MM.1S (cell line): ENCODE measurements around the gene NSMF.
A peak's percentile ranks its signal among the peaks of the same experiment; 100 is the strongest.

ENCODE experiments used
- DNase-seq: peaks from one replicate; pipeline ENCODE4 v3.0.0-alpha.2; 2015
- H2AFZ ChIP-seq: fragments of 300-600 bp; sonication (generic); 2 replicates; pipeline ENCODE4 v1.6.0; 2016; ENCODE audit warnings: antibody characterized with exemption, low read length
- H3F3A ChIP-seq: fragments of 300-600 bp; sonication (generic); 2 replicates; pipeline ENCODE4 v1.6.1; 2016; ENCODE audit warnings: mild to moderate bottlenecking, antibody characterized with exemption, low read length, moderate library complexity, mixed read lengths; ENCODE audit not compliant: insufficient read depth
- H3K27ac ChIP-seq: fragments of 300-600 bp; sonication (generic); 2 replicates; pipeline ENCODE4 v1.5.1; 2016; ENCODE audit warnings: mild to moderate bottlenecking, low read length
- H3K27me3 ChIP-seq: fragments of 300-600 bp; sonication (generic); replicated peaks from 2 replicates; pipeline ENCODE4 v1.6.0; 2016; ENCODE audit warnings: low read length; ENCODE audit not compliant: insufficient read depth
- H3K36me3 ChIP-seq: fragments of 300-600 bp; sonication (generic); replicated peaks from 2 replicates; pipeline ENCODE4 v1.6.1; 2016; ENCODE audit warnings: mild to moderate bottlenecking, low read length, mixed read lengths; ENCODE audit not compliant: insufficient read depth
- H3K4me1 ChIP-seq: fragments of 300-600 bp; sonication (generic); 2 replicates; pipeline ENCODE4 v1.6.1; 2016; ENCODE audit warnings: low read length, mixed read lengths
- H3K4me2 ChIP-seq: fragments of 300-600 bp; sonication (generic); 2 replicates; pipeline ENCODE4 v1.6.0; 2016; ENCODE audit warnings: low read depth, low read length
- H3K4me3 ChIP-seq: fragments of 300-600 bp; sonication (generic); 2 replicates; pipeline ENCODE4 v1.5.1; 2016; ENCODE audit warnings: low read length, mixed read lengths
- H3K79me2 ChIP-seq: fragments of 300-600 bp; sonication (generic); 2 replicates; pipeline ENCODE4 v1.6.1; 2016; ENCODE audit warnings: mixed run types, low read length, mixed read lengths
- H3K9ac ChIP-seq: fragments of 300-600 bp; sonication (generic); 2 replicates; pipeline ENCODE4 v1.6.1; 2016; ENCODE audit warnings: low read length, mixed read lengths
- H3K9me2 ChIP-seq: fragments of 300-600 bp; sonication (generic); replicated peaks from 2 replicates; pipeline ENCODE4 v1.6.1; 2016; ENCODE audit warnings: mild to moderate bottlenecking, low read length, mixed read lengths; ENCODE audit not compliant: insufficient read depth
- H3K9me3 ChIP-seq: fragments of 300-600 bp; sonication (generic); replicated peaks from 2 replicates; pipeline ENCODE4 v1.6.1; 2016; ENCODE audit warnings: mild to moderate bottlenecking, low read length, mixed read lengths; ENCODE audit not compliant: insufficient read depth
- H4K20me1 ChIP-seq: fragments of 300-600 bp; sonication (generic); 2 replicates; pipeline ENCODE4 v1.6.1; 2016; ENCODE audit warnings: mild to moderate bottlenecking, low read length, moderate library complexity, mixed read lengths; ENCODE audit not compliant: insufficient read depth
- EZH2 ChIP-seq: fragments of 300-600 bp; sonication (generic); optimal IDR thresholded peaks from 2 replicates; pipeline ENCODE3; 2017; ENCODE audit warnings: low read depth, mild to moderate bottlenecking, antibody characterized with exemption, low read length, mixed read lengths
- EZH2phosphoT487 ChIP-seq: fragments of 300-600 bp; sonication (generic); IDR thresholded peaks from 2 replicates; pipeline ENCODE4 v1.6.1; 2018; ENCODE audit warnings: antibody characterized with exemption, low read length
- TF ChIP-seq, protein P1 (sequence below): fragments of 300-600 bp; sonication (generic); IDR thresholded peaks from 2 replicates; pipeline ENCODE4 v1.5.1; 2016; ENCODE audit warnings: antibody characterized with exemption, low read length, mixed read lengths

The NSMF gene

DNA sequence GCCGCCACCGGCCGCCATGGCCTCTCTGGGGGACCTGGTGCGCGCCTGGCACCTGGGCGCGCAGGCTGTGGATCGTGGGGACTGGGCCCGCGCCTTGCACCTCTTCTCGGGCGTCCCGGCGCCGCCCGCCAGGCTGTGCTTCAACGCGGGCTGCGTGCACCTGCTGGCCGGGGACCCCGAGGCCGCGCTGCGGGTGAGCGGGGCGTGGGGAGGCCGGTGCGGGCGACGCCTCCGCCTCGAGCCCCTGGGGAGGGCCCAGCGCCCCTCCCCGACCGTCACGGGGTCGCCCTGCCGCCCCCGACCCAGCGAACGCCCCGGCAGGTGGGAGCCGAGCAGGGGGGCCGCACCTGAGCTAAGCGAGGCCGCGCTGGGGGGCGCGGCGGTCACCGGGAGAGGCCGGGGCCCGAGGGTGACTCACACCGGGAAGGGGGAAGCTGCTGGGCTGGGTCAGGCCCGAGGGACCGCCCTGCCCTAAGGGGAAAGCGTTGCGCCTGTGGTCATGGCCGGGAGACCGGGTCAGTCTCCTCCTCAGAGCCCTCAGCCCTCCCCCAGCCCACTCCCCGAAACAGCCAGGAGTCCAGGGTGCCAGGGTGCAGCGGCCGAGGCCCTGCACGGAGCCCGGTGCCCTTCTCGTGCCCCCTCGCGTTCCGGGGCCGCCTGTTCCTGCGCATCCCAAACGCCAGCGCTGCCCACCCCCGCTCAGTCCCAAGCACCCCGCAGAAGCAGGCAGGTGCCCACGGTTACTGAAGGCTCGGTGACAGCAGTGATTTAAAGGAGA lies 35.4 kb downstream of the NSMF start:
- TF ChIP-seq, protein P1, sequence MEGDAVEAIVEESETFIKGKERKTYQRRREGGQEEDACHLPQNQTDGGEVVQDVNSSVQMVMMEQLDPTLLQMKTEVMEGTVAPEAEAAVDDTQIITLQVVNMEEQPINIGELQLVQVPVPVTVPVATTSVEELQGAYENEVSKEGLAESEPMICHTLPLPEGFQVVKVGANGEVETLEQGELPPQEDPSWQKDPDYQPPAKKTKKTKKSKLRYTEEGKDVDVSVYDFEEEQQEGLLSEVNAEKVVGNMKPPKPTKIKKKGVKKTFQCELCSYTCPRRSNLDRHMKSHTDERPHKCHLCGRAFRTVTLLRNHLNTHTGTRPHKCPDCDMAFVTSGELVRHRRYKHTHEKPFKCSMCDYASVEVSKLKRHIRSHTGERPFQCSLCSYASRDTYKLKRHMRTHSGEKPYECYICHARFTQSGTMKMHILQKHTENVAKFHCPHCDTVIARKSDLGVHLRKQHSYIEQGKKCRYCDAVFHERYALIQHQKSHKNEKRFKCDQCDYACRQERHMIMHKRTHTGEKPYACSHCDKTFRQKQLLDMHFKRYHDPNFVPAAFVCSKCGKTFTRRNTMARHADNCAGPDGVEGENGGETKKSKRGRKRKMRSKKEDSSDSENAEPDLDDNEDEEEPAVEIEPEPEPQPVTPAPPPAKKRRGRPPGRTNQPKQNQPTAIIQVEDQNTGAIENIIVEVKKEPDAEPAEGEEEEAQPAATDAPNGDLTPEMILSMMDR: no peak
- TF ChIP-seq EZH2phosphoT487 (no peak), EZH2 (no peak)
- Histone ChIP-seq H3K27me3 (peaks cover 45% of the 10 kb centered on the region), H3K36me3 (no peaks in the 10 kb centered on the region), H4K20me1 (no peaks in the 10 kb centered on the region), H2AFZ (no peak overlapping the region), H3K27ac (no peak overlapping the region), H3K9me2 (no peaks in the 10 kb centered on the region), H3K4me2 (peak overlapping the region; percentile 59; the same call in 1 of the 2 replicates), H3K9ac (no peak overlapping the region; the same call in 1 of the 2 replicates), H3F3A (peaks cover 5% of the 10 kb centered on the region; the same call in 1 of the 2 replicates), H3K79me2 (peaks cover 20% of the 10 kb centered on the region), H3K4me3 (peak overlapping the region; percentile 36; the same call in 1 of the 2 replicates), H3K9me3 (no peaks in the 10 kb centered on the region), H3K4me1 (no peaks in the 10 kb centered on the region)
- no peak for DNase-seq

DNA sequence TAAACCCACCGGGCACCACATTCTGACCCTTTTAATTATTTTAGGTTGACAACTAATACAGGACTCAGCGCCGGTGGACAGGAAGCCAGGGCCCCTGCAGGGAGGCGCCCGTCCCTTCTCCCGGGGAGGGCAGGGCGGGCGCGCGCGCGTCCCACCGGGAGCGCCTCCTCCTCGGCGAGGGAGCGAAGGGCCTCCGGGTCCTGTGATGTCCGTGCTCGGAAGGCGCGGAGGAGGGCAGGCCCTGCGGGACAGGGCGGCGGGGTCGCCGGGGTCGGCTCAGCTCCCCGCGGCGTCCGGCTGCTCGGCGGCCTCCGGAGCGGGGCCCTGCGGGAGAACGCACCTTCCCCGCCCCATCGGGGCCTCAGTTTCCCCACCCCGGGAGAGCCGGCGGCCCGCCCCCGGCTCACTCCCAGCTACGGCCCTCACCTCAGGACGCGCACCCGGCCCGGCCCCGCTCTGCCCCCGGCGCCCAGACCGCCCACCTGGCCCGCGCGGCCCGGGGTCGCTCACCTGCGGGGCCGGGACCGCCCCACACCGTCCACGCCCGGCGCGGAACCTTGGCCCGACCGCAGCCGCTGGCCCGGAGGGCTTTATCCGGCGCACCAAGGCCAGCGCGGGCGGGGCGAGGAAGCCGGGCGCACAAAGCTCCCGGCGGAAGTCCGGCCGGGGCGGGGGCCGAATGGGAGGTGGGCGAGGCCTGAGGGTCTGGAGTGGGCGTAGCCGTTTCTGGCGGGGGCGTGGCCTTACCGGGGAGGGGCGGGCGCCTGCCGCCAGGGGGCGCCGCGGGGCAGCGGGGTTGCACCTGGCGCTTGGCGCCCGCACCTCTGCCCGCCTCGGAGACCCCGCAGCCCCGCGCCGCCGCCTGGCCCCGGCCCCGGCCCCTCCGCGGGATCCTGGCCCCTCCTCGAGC lies 36.3 kb downstream of the NSMF start, which contains the start of the genes EXD3 and NOXA1:
EXD3 (minus strand) TSS at position 559 of the 910 bp plus-strand sequence. CDS start 27,805 bp downstream, outside the sequence.
NOXA1 (plus strand) TSS at position 790 of the 910 bp plus-strand sequence. CDS start 137 bp downstream, outside the sequence.
- Histone ChIP-seq H2AFZ (peak within 1 kb of the TSS; percentile 73), H3K4me3 (peak within 1 kb of the TSS; percentile 76), H3K9me3 (no peaks in the 10 kb centered on the region), H3K9ac (peak within 1 kb of the TSS; percentile 65), H3K27me3 (peaks cover 40% of the 10 kb centered on the region), H3K79me2 (peaks cover 20% of the 10 kb centered on the region), H3K4me2 (peak within 1 kb of the TSS; percentile 92), H3K36me3 (no peaks in the 10 kb centered on the region), H3K4me1 (no peaks in the 10 kb centered on the region), H3K27ac (peak within 1 kb of the TSS; percentile 25; the same call in 1 of the 2 replicates), H3F3A (peaks cover 5% of the 10 kb centered on the region; the same call in 1 of the 2 replicates), H3K9me2 (no peaks in the 10 kb centered on the region), H4K20me1 (no peaks in the 10 kb centered on the region)
- DNase-seq: peak; percentile 95
- no peak for TF ChIP-seq EZH2phosphoT487
- TF ChIP-seq, protein P1: peak; percentile 49

DNA sequence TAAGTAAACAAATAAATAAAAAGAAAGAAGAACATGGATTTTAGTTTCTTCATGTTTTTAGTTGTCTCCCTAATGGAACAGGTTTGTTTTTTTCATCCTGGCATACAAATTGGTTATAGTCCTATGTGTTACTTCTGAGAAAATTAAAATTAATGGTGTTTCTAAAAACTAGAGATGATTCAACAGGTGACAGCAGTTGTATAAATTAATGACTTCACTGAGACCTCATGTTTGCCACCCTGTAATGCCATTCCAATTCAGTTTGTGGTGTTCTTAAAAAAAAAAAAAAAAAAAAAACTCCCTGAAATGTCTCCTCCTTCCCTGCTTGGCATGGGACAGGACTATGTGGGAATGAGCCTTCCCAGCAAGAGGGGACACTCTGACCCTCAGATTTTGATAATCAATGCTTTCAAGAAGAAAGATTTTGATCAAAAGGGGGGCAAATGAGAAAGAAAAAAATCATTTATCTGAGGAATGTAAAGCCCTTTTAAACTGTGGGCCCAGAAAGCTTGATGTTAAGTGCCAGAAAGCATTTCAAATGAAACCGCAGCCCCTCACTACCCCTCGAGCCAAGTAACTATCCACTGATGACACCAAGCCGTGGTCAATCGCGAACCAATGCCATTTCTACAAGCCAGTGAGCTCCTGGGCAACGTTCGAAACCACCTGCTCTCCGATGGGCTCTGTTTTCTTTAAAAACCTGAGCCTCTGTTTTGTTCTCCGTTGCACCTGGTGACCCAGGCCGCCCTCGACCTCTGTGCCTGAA lies 37.1 kb downstream of the NSMF start:
- H3K27me3 ChIP-seq: peaks cover 31% of the 10 kb centered on the region
- no peaks in the 10 kb centered on the region for H4K20me1 ChIP-seq
- no peaks in the 10 kb centered on the region for H3K9me2 ChIP-seq
- peak overlapping the region; percentile 73 for H2AFZ ChIP-seq
- no peaks in the 10 kb centered on the region for H3K9me3 ChIP-seq
- H3K27ac ChIP-seq: peak overlapping the region; percentile 25; the same call in 1 of the 2 replicates
- H3K9ac ChIP-seq: peak overlapping the region; percentile 65
- peak overlapping the region; percentile 92 for H3K4me2 ChIP-seq
- no peaks in the 10 kb centered on the region for H3K36me3 ChIP-seq
- peaks cover 21% of the 10 kb centered on the region for H3K79me2 ChIP-seq
- peak overlapping the region; percentile 76 for H3K4me3 ChIP-seq
- no peak for TF ChIP-seq EZH2
- DNase-seq: no peak
- H3F3A ChIP-seq: peaks cover 5% of the 10 kb centered on the region; the same call in 1 of the 2 replicates
- H3K4me1 ChIP-seq: no peaks in the 10 kb centered on the region
